ENCODE measurements around the gene INHBB. TPM values are rescaled to one million over a fixed set of nuclear protein-coding genes. Genes with fewer than 3 reads are reported as not detected.

Gene INHBB
- polyA plus RNA-seq, 12 donors = 0.48 to 1.5 (median 0.91) TPM; not detected in 2

GRCh38 chr2:120357768-120358167 lies 11.8 kb downstream of the INHBB start:
- no peak for DNase-seq

DNA sequence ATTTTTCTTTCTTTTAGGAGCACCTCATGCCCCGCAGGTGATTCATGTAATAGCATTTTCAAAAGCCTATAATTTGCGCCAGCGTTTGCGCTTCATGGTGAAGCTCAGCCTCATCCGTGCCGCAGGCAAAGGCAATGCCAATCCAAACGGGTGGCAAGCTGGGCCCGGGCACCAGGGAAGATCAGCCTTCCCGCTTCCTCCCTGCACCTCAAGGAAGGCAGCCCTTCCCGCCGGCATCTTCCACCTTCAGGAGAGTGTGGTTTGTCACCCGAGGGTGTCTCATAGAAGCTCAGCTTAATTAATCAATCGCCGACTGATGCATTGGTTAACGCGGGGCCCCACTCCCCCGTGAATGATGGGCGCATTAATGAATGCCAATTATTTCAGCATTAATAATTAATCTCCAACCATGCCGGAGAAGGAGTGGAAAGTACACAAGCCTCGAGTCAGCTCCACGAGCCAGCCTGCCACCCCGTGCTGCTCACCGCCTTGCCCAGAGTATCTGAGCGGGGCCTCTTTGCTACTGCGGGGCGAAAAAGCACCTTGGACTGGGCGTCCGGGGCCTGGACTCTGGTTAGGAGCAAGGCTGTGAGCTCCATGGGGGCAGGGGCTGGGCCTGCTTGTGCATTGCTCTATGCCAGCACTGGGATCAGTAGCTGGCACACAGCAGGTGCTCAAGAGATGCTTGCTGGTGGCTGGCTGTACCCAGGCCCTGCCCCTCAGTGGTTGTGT lies 13.0 kb downstream of the INHBB start:
- DNase-seq = no peak

DNA sequence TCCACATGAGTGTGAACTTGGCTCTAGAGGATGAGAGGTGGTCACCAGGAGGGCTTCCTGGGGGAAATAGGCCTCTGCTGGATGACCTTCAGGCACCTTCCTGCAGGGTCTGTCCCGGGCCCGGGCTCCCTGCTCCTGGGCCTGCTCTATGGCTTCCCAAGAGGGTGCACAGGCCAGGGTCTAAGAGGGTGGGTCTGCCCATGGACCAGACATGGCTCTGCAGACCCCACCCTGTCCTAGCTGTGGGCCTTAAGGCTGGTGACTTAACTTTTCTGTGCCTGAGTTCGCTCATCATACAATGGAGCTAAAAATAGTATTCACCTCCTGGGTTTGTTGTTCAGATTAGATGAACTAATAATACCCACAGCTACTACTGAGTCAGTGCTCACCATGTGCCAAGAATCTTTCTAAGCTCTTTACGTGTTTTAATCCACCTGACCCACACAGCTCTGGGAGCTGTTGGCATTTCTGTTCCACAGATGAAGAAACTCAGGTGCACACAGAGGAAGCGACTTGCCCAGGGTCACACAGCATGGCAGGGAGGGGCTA lies 14.4 kb downstream of the INHBB start:
- no peak for DNase-seq

GRCh38 chr2:120362926-120363325 lies 17.0 kb downstream of the INHBB start:
- no peak for DNase-seq

DNA sequence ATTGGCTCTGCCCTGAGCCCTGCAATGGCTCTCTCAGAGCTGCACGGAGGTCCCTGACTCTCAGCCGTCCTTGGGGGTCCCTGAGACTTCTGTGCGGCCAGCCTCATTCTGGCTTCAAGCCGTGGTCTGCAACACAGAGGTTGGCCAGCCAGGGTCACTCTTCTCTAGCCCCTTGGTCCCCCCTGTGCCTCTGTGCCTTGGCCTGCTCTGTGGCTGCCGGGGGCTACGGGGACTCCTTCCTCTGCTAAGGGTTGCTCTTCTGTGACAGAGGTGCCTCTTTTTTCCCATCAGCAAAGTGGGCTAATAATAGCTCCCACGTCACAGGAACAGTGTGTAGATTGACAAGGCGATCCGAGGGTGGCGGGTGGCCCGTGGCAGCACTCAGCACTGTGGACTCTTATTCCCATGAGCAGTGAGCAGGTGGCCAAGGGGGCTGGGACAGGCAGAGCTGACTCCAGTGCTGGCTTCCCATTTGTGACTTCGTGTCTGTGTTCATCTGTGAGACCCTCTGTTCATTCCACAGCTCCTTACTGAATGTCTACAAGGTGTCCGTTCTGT lies 19.4 kb downstream of the INHBB start:
- DNase-seq = no peak

DNA sequence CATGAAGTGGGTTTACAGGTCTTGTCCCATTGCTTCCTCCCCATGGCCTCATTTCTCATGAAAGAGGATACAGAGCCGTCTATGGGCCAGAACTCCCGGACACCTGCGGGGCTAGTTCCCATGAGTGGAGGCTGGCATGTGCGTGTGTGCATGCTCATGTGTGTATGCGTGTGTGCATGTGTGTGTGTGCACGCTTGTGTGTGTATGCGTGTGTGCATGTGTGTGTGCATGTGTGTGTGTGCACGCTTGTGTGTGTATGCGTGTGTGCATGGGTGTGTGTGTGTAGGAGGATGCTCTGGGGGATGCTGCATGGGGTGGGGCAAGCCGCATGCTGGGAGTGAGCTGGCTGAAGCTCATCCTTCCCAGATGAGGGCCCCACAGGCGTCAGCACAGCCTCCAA lies 20.8 kb downstream of the INHBB start:
- DNase-seq = no peak

DNA sequence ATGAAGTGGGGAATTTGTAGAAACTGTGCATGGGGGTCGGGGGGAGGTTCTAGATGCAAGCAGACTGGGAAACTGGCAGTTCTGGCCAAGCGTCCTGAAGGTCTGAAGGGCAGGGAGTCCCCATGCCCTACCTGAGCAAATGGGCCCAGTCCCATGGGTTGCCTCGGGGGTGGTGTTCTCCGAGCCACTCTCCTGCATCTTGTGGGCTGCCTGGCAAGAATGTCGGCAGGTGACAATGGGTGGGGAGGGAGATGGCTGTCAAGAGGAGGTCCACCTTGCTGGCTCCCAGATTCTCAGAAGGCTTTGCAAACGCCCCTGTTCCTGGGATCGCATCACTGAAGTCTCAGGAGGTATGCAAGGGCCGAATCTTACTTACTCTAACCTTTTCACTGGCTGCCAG lies 21.3 kb downstream of the INHBB start:
- DNase-seq = no peak

GRCh38 chr2:120367649-120368048 lies 21.7 kb downstream of the INHBB start:
- no peak for DNase-seq

DNA sequence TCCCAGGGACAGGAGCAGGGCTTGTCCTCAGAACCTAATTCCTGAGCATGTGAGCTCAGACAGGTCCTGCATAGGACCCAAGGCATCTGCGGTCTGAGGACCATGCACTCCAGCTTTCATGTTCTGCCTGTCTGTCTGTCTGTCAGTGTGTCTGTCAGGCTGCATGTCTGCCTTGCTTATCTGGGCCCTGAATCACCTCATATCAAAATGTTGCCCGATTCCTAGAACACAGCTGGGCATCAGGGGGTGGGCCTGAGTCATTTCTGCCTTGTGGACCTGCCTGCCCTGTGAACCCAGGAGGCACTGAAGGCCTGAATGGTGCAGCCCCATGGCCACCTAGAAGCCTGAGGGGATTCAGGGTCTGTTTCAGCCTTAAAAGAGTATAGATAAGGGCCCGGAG lies 22.1 kb downstream of the INHBB start:
- no peak for DNase-seq

DNA sequence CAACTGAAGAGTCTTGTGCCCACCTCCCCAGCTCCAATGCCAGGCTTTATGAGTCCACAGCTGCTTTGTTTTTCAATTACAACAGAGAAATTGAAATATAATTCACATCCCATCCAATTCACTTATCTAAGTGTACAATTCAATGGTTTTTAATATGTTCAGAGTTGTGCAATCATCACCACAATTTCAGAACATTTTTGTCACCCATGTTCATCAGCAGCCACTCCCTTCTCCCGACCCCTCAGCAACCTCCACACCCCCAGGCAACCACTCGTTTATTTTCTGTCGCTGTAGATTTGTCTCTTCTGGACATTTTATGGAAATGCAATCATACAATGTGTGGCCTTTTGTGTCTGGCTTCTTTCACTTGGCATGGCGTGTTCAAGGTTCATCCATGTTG lies 23.3 kb downstream of the INHBB start:
- no peak for DNase-seq

DNA sequence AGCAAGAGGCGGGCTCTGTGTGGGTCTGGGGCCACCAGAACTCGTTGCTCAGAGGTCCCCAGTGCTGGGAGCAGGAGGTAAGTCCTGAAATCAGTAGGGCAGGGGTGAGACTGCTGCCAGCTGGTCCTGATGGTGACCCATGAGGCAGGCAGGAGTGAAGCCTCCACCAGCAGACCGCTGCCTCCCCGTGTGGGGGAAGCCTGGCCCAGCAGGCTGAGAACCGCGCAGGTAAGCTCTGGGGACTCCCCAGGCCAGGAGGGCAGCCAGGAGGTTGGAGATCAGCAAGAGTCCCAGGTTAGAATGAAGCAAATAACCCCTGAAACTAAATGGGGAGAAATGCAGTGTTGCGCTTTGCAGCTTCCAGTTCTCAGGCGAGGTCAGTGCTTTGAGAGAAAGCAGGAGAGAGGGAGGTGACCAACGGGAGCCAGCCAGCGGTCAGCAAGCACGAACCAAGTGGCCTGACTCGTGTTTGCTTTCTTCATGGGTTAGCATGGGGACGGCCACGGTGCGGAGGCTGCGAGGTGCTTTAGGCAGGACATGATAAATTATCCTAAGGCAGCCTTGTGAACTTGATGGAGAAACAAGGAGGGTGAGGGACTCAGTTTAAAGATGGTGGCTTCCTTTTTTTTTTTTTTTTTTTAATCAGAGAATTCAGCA lies 26.2 kb downstream of the INHBB start:
- no peak for DNase-seq

DNA sequence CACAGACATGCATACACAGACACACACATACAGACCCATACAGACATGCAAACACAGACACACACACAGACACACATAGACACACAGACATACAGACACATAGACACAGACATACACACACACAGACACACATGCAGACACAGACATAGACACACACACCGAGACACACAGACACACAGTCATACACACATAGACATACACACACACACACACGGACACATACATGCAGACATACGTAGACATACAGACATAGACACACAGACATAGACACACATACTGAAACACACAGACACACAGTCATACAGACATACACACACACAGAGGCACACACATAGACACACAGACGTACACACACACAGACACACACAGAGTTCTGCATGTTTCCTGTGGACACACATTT lies 26.9 kb downstream of the INHBB start:
- DNase-seq = no peak

DNA sequence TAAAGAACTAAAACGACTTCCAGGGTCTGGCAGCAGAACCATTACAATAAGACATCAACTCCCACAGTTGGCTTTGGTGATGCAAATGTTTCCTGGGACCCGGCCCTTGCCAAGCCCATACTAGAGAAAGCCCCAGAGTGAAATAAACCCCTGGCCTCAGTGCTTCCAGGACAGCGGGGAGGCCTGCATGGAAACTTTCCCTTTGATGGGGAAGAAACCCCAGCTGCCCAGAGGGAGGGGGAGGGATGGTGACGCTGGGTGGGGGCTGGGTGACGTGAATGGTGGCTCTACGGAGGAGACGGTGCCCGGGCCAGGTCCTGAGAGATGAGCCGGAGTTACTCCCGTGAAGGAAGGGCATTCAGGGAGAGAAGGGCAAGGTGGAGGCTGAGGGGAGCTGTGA lies 27.5 kb downstream of the INHBB start:
- DNase-seq = no peak

DNA sequence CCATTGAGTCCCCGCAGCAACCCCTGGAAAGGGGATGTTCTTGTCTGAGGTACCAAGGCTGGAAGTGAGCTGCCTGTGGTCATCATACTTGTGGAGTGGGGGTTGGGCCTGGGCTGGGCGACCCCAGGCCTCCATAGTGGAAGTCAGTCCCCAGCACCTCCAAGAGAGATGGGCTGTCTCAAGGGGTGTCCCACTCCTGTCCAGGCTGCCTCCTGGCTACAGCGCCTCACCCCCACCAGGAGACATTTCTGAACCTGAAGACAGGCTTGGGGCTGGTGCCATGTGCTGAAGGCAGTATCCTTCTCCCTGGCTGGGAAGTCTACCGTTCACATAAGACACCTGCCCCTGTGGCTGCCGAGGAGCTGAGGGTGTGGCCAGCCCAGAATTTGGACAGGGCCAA lies 28.9 kb downstream of the INHBB start:
- no peak for DNase-seq

DNA sequence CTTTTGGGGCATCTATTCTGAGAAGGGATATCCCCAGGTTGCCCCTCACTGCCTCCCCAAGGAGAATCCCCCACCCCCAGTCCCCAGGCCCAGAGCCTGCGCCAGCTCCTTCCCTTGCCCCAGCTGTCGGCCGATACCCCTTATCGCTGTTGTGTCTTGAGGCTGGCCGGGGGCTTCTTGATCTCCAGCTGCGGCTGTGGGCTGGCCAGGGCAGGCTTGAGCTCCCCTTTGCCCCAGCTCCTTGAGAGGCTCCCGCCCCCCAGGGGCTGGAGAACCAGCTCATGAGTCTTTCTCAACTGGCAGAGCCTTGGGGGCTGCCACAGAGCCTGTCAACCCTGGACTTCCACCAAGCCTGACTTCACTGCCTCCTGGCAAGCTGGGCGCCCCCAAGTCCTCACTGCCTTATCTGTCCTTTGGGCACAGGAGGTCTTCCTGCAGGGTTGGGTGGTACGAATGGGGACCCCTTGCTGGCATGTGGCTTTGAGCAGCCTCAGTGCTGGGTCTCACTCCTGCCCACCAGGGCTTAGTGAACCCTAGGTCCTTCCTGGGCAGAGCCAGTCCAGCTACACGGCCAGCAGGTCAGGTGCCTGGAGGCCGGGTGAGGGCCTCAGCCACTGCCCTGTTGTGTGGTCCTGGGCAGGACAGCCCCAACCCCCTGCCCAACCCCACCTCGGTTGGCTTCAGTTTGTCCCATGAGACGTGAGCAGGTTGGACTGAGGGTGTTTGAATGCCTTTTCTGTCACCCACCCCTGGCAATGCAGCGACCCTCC lies 29.5 kb downstream of the INHBB start:
- DNase-seq = no peak

- DNase-seq = no peak
Measured at GRCh38 chr2:120376101-120376500, 30.2 kb downstream of the INHBB start.

DNA sequence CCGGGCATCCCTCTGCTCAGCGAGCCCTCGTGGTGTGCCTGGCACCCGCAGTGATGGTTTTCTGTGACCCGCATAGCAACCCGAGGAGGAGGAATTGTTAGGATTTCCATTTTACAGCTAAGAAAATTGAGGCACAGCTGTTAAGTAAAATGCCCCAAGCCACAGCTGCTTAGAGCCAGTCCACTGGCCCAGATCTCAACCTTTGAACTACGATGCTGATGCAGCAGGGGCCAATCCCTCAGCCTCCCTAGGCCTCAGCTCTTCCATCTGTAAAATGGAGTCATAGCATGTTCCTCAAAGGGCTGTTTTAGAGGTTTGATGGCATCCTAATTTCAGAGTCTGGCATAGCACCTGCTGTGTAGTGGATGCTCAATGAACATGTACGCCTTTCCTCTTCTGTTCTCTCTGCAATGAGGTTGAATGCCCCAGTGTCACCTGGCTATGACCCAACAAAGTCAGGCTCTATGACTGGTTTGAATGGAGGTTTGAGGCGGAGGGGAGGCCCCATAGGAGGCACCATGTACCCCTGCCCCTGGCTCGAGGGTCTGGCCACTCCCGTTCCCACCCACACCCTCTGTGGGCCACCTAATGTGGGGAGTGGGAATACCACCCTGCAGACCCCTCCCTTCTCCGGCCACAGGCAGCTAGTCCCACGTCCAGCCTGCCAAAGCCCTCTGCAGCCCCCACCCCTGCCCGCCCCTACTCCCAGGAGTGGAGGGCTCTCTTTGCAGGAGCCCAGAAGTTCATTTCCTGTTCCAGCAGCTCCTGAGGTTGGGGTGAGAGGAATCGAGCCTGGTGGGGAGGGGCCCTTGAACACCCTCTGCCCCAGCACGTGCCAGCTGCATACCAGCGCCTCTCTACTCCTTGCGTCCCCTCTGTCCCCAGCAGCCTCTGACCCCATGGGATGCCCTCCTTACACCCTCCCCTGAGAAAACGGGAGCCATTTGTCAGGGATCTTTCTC lies 31.0 kb downstream of the INHBB start:
- no peak for DNase-seq

DNA sequence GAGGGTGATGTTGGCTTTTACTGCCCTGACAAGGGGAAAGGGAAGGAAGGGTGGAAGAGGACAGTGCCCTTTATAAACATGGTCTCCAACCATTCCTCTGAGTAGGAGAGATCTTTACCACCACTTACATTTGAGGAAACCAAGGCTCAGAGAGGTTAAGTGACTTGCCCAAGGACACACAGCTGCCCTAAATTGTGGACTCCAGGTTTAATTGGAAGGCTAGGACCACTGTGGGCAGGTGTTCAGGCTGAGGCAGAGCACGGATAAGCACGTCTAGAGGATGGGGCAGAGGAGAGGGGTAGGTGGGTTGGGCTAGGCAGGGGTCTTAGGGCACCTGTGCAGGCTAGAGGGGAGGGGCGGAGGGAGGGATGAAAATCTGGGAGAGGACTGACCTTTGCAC lies 32.7 kb downstream of the INHBB start:
- no peak for DNase-seq

GRCh38 chr2:120379916-120380893 lies 34.3 kb downstream of the INHBB start:
- no peak for DNase-seq

- no peak for DNase-seq
Measured at GRCh38 chr2:120381192-120381591, 35.3 kb downstream of the INHBB start.

Measured in muscle of arm (tissue), 12 donors.